Activated naive CD4-positive, alpha-beta T cell treated with anti-CD3 and anti-CD28 coated beads for 36 hours (primary cell): ENCODE measurements around the gene HEMGN. TPM values are rescaled to one million over a fixed set of nuclear protein-coding genes. Genes with fewer than 3 reads are reported as not detected.
A peak's percentile ranks its signal among the peaks of the same experiment; 100 is the strongest.

Experiments used
- CTCF ChIA-PET: fragments of 350-600 bp; sonication (Branson Sonifier 250); formaldehyde crosslinking; loops from one replicate; lab custom pipeline; 2021; ENCODE audit warnings: antibody characterized with exemption; lab: Charles Lee
- DNase-seq: peaks from one replicate; pipeline ENCODE4 v3.0.0-alpha.2; 2020
- H3K27ac Mint-ChIP-seq: one replicate; pipeline ENCODE4 v1.8.0; 2021; ENCODE audit warnings: mild to moderate bottlenecking, mixed read lengths
- H3K27me3 Mint-ChIP-seq: one replicate; pipeline ENCODE4 v1.8.0; 2021; ENCODE audit warnings: low read depth, mixed read lengths
- H3K36me3 Mint-ChIP-seq: one replicate; pipeline ENCODE4 v1.8.0; 2021; ENCODE audit warnings: low read depth, mixed read lengths
- H3K4me1 Mint-ChIP-seq: one replicate; pipeline ENCODE4 v1.8.0; 2021; ENCODE audit warnings: low read depth, mixed read lengths
- H3K4me3 Mint-ChIP-seq: one replicate; pipeline ENCODE4 v1.8.0; 2021; ENCODE audit warnings: mild to moderate bottlenecking, moderate library complexity, mixed read lengths
- H3K9me3 Mint-ChIP-seq: one replicate; pipeline ENCODE4 v1.8.0; 2021; ENCODE audit warnings: mixed read lengths
- intact Hi-C: fragments of 100-400 bp; cut with micrococcal nuclease; formaldehyde crosslinking; loops from one replicate; pipeline ENCODE4 v1.15.1; 2023
- total RNA-seq, 2 experiments: library from RNA; stranded (reverse); gene quantifications; one replicate each; pipeline ENCODE4 v1.2.3, GENCODE V29; 2021

The HEMGN gene
- total RNA-seq: 1 to 10 TPM; 1.8 to 1.9 TPM

DNA sequence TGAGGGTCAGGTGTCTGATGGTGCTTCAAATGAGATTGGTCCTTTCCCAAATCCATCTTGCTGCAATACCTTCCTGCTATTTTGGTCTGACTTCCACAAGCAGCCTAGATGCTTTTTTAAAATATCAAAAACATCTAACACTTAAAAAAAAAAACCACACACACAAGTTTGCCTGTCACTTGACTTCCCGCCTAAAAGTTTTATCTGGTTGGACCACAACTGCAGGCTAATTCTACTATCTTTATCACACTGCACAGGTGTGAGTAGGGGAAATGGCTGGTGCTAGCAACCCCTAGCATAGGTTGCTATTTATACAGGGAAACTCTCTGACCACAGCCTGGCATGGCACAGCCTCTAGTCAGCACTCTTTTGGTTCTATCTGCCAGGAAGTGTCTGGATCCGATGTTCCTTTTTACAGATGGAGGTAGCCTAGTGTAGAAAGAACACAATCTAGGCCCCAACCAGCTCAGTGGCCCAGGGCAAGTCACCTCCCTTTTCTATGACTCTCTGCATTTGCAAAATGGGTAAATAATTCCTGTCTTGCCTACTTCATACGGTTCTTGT, at the start of gene HEMGN:
TSS of gene HEMGN (minus strand) at position 92 of the 564 bp plus-strand sequence. CDS start at position 56, 36 bp downstream.
- CTCF ChIA-PET: interaction anchor here (1.2 to 5.5 kb wide), 2 partner anchors 15 to 20 kb away, joined by 3 to 37 read pairs; partner anchors contain the start of gene TRMO
- no peaks in the 10 kb centered on the region for H3K27me3 Mint-ChIP-seq
- H3K27ac Mint-ChIP-seq: peak within 1 kb of the TSS; percentile 79
- intact Hi-C loops: loop anchor here (1.0 to 2.0 kb wide), 4 partner anchors 8 to 45 kb away; partner anchors contain the start of gene ANP32B
- peaks cover 38% of the 10 kb centered on the region for H3K4me1 Mint-ChIP-seq
- peak within 1 kb of the TSS; percentile 48 for H3K4me3 Mint-ChIP-seq
- peak; percentile 72 for DNase-seq
- H3K36me3 Mint-ChIP-seq: no peaks in the 10 kb centered on the region
- no peaks in the 10 kb centered on the region for H3K9me3 Mint-ChIP-seq

GRCh38 chr9:97987487-97987886, 49.5 kb upstream of the HEMGN start:
- no peak for DNase-seq
- H3K27ac Mint-ChIP-seq: peak overlapping the region; percentile 75
- H3K27me3 Mint-ChIP-seq: no peaks in the 10 kb centered on the region
- CTCF ChIA-PET: interaction anchor here (0.7 to 4.1 kb wide), 6 partner anchors 19 to 340 kb away, joined by 3 to 22 read pairs (median 3); partner anchors contain the start of gene TRMO
- intact Hi-C loops: loop anchor here (2.0 kb wide), 1 partner anchor 47 kb away; no protein-coding TSS in a partner anchor
- peaks cover 14% of the 10 kb centered on the region for H3K36me3 Mint-ChIP-seq
- no peaks in the 10 kb centered on the region for H3K9me3 Mint-ChIP-seq
- peaks cover 61% of the 10 kb centered on the region for H3K4me1 Mint-ChIP-seq
- H3K4me3 Mint-ChIP-seq: peak overlapping the region; percentile 3

DNA sequence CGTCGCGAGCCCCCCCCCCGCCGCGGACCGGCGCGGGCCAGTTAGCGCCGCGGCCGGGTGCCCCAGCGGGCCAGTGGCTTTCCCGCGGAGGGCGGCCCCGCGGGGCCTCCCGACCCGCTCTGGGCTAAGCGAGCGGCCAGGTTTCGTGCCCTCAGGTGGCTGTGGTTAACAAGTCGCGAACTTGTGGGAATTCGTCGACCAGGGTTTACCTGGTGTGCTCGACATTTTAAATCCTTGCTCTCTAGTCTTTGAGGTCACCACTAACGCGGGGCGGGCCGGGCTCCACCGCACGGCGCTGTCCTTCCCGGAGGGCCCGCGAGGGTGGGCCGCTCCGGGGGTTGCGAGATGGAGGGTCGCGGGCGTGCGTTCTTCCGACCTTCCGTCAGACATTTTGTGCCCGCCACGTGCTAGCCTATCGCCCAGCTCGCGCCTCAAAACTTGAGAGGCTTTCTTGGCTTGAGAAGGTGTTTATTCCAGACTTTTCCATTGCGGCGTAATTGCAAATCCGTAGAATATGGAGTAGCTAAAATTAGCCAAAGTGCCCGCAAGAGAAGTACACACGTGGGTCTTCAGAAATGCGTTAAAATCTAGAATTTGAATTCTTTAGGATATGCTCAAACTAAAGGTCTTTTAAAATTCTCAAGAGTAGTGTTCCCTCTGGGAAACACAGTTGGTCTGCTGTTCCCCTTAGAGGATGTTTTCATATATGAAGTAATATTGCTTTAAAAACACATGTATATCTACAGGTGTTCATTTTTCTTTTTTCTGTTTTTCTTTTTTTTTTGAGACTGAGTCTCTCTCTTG, 47.3 kb upstream of the HEMGN start:
- peak; percentile 54 for DNase-seq
- Mint-ChIP-seq H3K27ac (peak overlapping the region; percentile 95), H3K9me3 (no peaks in the 10 kb centered on the region), H3K4me1 (peaks cover 56% of the 10 kb centered on the region), H3K27me3 (no peaks in the 10 kb centered on the region), H3K4me3 (peak overlapping the region; percentile 80), H3K36me3 (peaks cover 10% of the 10 kb centered on the region)
- intact Hi-C loops: no loop called here
- CTCF ChIA-PET: interaction anchor here (0.8 to 6.6 kb wide), 5 partner anchors 12 to 63 kb away, joined by 3 to 61 read pairs (median 8); partner anchors contain the start of gene TRMO

- peak; percentile 77 for DNase-seq
- Mint-ChIP-seq H3K9me3 (no peaks in the 10 kb centered on the region), H3K4me1 (peaks cover 54% of the 10 kb centered on the region), H3K27me3 (no peaks in the 10 kb centered on the region), H3K36me3 (peaks cover 10% of the 10 kb centered on the region), H3K4me3 (peak overlapping the region; percentile 69), H3K27ac (peak overlapping the region; percentile 83)
- intact Hi-C loops: loop anchor here (5.0 kb wide), 3 partner anchors 118 to 1028 kb away; partner anchors contain the start of gene TRIM14
- CTCF ChIA-PET: interaction anchor here (1.5 to 6.6 kb wide), 2 partner anchors 13 to 62 kb away, joined by 4 to 61 read pairs; partner anchors contain the start of gene TRMO
These were observed 46.5 kb upstream of the HEMGN start for GRCh38 chr9:97984188-97985057.

- peak overlapping the region; percentile 80 for H3K4me3 Mint-ChIP-seq
- H3K4me1 Mint-ChIP-seq: peaks cover 49% of the 10 kb centered on the region
- no peaks in the 10 kb centered on the region for H3K9me3 Mint-ChIP-seq
- H3K27ac Mint-ChIP-seq: peak overlapping the region; percentile 94
- peaks cover 10% of the 10 kb centered on the region for H3K36me3 Mint-ChIP-seq
- H3K27me3 Mint-ChIP-seq: no peaks in the 10 kb centered on the region
- CTCF ChIA-PET: interaction anchor here (1.0 to 6.6 kb wide), 4 partner anchors 14 to 351 kb away, joined by 3 to 61 read pairs (median 4); partner anchors contain the start of genes TRMO and TSTD2
- peak; percentile 54 for DNase-seq
- intact Hi-C loops: loop anchor here (1.0 to 5.0 kb wide), 9 partner anchors 45 to 1029 kb away; partner anchors contain the start of genes HEMGN, NANS, NCBP1 and TBC1D2
These were observed 45.7 kb upstream of the HEMGN start for GRCh38 chr9:97983589-97984187.

DNA sequence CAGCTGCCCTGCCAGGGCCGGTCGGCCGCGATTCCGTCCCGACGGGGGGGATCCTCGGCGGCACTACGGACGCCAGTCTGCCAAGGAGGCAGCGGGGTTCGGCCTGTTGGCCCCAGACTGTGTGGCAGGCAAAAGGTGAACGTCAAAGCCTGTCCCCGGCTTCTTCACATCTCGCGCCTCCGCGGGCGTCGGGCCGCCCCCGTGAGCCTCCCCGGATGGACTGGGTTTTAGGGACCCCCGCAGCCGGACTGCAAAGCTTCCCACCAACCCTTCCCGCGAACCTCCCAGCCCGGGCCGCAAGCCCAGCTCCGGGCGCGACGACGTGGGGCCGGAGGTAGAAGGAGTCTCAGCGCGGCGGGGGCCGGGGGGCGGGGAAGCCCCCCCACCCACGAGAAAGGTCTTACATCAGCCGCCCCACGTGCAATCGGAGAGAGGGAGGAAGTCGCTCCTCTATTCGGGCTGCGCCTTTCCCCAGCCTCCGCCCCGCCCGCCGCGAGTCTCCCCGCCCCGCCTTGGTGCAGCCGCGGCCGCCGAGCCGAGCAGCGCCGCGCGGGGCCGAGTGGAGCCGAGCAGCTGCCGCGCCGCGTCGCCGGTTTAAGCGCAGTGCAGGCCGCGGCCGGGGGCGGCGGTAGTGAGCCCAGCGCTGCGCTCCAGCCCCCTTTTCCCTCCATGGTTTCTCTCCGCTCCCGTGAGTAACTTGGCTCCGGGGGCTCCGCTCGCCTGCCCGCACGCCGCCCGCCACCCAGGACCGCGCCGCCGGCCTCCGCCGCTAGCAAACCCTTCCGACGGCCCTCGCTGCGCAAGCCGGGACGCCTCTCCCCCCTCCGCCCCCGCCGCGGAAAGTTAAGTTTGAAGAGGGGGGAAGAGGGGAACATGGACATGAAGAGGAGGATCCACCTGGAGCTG, 45.0 kb upstream of the HEMGN start, which contains the start of gene ANP32B:
TSS of gene ANP32B (plus strand) at position 659 of the 906 bp plus-strand sequence. CDS start at position 874, 215 bp downstream.
- CTCF ChIA-PET: interaction anchor here (0.6 to 6.6 kb wide), 9 partner anchors 15 to 1355 kb away, joined by 3 to 61 read pairs (median 4); partner anchors contain the start of genes TRMO and TSTD2
- no peaks in the 10 kb centered on the region for H3K9me3 Mint-ChIP-seq
- intact Hi-C loops: loop anchor here (1.0 to 5.0 kb wide), 9 partner anchors 44 to 1029 kb away; partner anchors contain the start of genes HEMGN, NANS, NCBP1 and TBC1D2
- peak within 1 kb of the TSS; percentile 94 for H3K27ac Mint-ChIP-seq
- peaks cover 10% of the 10 kb centered on the region for H3K36me3 Mint-ChIP-seq
- peak within 1 kb of the TSS; percentile 82 for H3K4me3 Mint-ChIP-seq
- H3K4me1 Mint-ChIP-seq: peaks cover 45% of the 10 kb centered on the region
- H3K27me3 Mint-ChIP-seq: no peaks in the 10 kb centered on the region
- DNase-seq: peak; percentile 96

DNA sequence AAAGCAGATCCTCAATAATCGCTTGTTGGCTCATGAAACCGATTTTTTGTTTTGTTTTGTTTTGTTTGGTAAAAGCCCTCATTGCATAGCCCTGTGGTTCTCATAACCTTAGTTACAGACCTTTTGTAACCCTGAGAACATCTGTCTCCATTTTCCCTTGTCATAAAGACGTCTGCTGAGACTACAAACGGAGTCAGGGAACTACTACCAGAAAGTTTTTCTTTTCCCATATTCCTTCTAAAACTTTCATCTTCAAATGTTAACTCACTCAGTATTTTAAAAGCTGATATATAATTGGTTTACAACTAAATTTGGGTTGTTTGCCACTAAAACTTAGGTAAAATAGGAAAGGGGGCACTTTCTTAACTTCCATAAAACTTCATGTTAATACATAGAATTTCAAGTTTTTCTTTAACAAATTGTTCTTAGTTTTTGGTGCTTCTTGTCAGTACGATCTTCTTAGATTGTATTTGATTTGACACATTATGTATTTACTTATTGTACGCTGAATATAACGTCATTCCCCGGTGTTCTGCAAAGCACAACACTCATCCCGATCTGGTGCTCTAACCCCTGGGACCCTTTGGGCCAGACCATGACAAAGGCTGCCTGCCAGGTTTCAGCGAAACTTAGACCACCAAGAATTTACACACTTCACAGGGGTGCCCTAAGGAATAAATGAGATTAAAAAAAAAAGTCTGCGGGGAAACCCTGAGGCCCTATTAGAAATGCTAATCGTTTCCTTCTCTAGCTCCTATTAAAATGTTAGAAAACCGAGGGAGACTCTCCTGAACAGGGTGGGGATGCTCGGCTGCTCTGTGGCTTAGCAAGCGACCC, 44.1 kb upstream of the HEMGN start:
- Mint-ChIP-seq H3K36me3 (peaks cover 7% of the 10 kb centered on the region), H3K27me3 (no peaks in the 10 kb centered on the region), H3K4me1 (peaks cover 38% of the 10 kb centered on the region), H3K9me3 (no peaks in the 10 kb centered on the region), H3K27ac (peak overlapping the region; percentile 88), H3K4me3 (peak overlapping the region; percentile 82)
- DNase-seq: no peak
- intact Hi-C loops: loop anchor here (1.0 to 5.0 kb wide), 7 partner anchors 9 to 1030 kb away; partner anchors contain the start of genes HEMGN, TBC1D2 and TRIM14
- CTCF ChIA-PET: interaction anchor here (0.6 to 6.6 kb wide), 12 partner anchors 11 to 1354 kb away, joined by 3 to 61 read pairs (median 4); partner anchors contain the start of gene TRMO

DNA sequence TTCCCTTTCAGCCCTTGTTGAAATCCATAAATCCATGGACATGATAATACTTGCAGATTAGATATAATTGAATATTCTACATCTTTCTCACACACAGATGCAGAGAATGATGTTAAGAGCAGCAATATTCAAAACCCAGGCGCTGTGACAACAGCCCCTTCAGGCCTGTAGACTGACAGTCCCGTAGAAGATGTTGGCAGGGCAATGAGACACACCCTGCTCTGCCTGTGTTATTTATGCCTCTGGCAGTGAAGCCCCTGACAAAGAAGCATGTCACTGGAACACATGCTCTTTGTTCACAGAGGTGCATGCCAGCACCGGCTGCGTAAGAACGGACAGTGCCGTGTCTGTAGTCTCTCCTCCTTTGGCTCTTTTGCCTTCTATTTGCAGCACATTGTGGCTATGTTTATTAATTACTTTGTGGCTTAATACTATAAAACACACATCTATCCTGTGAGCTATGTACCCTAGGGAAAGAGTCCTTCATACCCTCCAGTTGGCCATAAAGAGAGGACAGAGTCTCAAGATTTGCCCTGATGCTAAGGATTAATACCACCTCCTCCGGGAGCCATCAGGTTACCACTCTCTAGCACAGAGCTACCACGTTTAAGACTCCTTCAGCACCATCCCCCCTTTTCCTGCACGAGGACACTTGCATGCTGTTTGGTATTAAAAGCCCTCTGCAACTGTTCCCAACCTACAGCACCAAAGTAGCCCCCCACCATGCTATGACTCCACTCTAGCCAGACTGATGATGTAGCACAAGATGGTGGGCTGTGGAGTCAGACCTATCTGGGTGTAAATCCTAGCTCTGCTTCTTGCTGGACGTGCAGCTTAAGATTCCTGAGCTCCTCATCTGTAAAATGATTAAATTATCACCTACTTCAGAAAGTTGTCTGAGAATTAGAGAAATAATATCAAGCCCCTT, 43.2 kb upstream of the HEMGN start:
- H3K4me1 Mint-ChIP-seq: peaks cover 30% of the 10 kb centered on the region
- H3K36me3 Mint-ChIP-seq: peaks cover 3% of the 10 kb centered on the region
- H3K4me3 Mint-ChIP-seq: peak overlapping the region; percentile 82
- no peak for DNase-seq
- H3K27ac Mint-ChIP-seq: peak overlapping the region; percentile 88
- H3K9me3 Mint-ChIP-seq: no peaks in the 10 kb centered on the region
- H3K27me3 Mint-ChIP-seq: no peaks in the 10 kb centered on the region
- intact Hi-C loops: loop anchor here (1.0 to 5.0 kb wide), 4 partner anchors 8 to 1031 kb away; partner anchors contain the start of gene TRIM14
- CTCF ChIA-PET: interaction anchor here (0.7 to 6.6 kb wide), 10 partner anchors 12 to 64 kb away, joined by 3 to 61 read pairs (median 3); partner anchors contain the start of gene TRMO

DNA sequence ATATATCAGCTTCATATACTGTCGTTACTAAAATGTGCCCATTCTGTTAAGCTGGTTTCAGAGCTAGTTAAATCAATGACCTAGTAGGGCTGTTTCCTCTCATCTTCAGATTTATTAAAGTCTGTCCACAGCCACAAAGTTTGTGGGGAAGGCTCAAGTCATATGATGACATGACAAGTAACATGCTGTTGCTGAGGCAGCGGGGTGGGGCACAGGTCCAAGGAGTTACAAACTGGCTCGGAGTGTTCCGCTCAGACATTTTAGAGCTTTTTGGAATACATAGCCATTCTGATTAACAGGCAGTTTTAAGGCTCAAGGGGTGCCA, 42.5 kb upstream of the HEMGN start:
- intact Hi-C loops: loop anchor here (5.0 kb wide), 3 partner anchors 122 to 1032 kb away; partner anchors contain the start of gene TRIM14
- H3K4me3 Mint-ChIP-seq: no peak overlapping the region
- H3K27me3 Mint-ChIP-seq: no peaks in the 10 kb centered on the region
- H3K36me3 Mint-ChIP-seq: peaks cover 3% of the 10 kb centered on the region
- H3K9me3 Mint-ChIP-seq: no peaks in the 10 kb centered on the region
- H3K4me1 Mint-ChIP-seq: peaks cover 27% of the 10 kb centered on the region
- DNase-seq: no peak
- CTCF ChIA-PET: interaction anchor here (1.0 to 6.6 kb wide), 3 partner anchors 13 to 58 kb away, joined by 3 to 61 read pairs (median 3); partner anchors contain the start of gene TRMO
- no peak overlapping the region for H3K27ac Mint-ChIP-seq
